Neural progenitor cell (in vitro differentiated cells): ENCODE measurements around the gene SORBS2. TPM values are rescaled to one million over a fixed set of nuclear protein-coding genes. Genes with fewer than 3 reads are reported as not detected.

ENCODE experiments used
- DNase-seq: peaks from one replicate; pipeline ENCODE4 v3.0.0-alpha.2; 2016; ENCODE audit warnings: low spot score
- H2AFZ ChIP-seq: fragments of 200-600 bp; sonication (generic); replicated peaks from 2 replicates; pipeline ENCODE4 v1.6.1; 2016; ENCODE audit warnings: antibody characterized with exemption
- H3F3A ChIP-seq: fragments of 200-600 bp; sonication (generic); 2 replicates; pipeline ENCODE4 v1.6.1; 2016; ENCODE audit warnings: antibody characterized with exemption, low read depth
- H3K27ac ChIP-seq: fragments of 200-600 bp; sonication (generic); 2 replicates; pipeline ENCODE4 v1.5.1; 2016; ENCODE audit warnings: mild to moderate bottlenecking
- H3K27me3 ChIP-seq: fragments of 200-600 bp; sonication (generic); 2 replicates; pipeline ENCODE4 v1.6.1; 2016; ENCODE audit warnings: mild to moderate bottlenecking, moderate library complexity
- H3K36me3 ChIP-seq: fragments of 200-600 bp; sonication (generic); 2 replicates; pipeline ENCODE4 v1.5.1; 2016
- H3K4me1 ChIP-seq: fragments of 200-600 bp; sonication (generic); 2 replicates; pipeline ENCODE4 v1.6.1; 2016; ENCODE audit warnings: mixed run types
- H3K4me2 ChIP-seq: fragments of 200-600 bp; sonication (generic); 2 replicates; pipeline ENCODE4 v1.6.1; 2016
- H3K4me3 ChIP-seq: fragments of 200-600 bp; sonication (generic); 2 replicates; pipeline ENCODE4 v1.5.1; 2016
- H3K79me2 ChIP-seq: fragments of 200-600 bp; sonication (generic); 2 replicates; pipeline ENCODE4 v1.6.1; 2016; ENCODE audit warnings: low read depth
- H3K9ac ChIP-seq: fragments of 200-600 bp; sonication (generic); 2 replicates; pipeline ENCODE4 v1.6.1; 2016
- H3K9me3 ChIP-seq: fragments of 200-600 bp; sonication (generic); 2 replicates; pipeline ENCODE4 v1.5.1; 2016; ENCODE audit warnings: low read depth
- H4K20me1 ChIP-seq: fragments of 200-600 bp; sonication (generic); 2 replicates; pipeline ENCODE4 v1.6.1; 2016; ENCODE audit warnings: low read depth
- H3K27ac Mint-ChIP-seq: 3 replicates; pipeline ENCODE4 v1.8.0; 2021; ENCODE audit warnings: mixed read lengths
- H3K27me3 Mint-ChIP-seq: 2 replicates; pipeline ENCODE4 v1.8.0; 2022; ENCODE audit warnings: low read depth, mild to moderate bottlenecking, inconsistent platforms, moderate library complexity, mixed read lengths; ENCODE audit not compliant: insufficient read depth
- H3K36me3 Mint-ChIP-seq: 3 replicates; pipeline ENCODE4 v1.8.0; 2021; ENCODE audit warnings: mixed read lengths
- H3K4me1 Mint-ChIP-seq: 3 replicates; pipeline ENCODE4 v1.8.0; 2021; ENCODE audit warnings: mixed read lengths
- H3K4me3 Mint-ChIP-seq: 3 replicates; pipeline ENCODE4 v1.8.0; 2021; ENCODE audit warnings: mild to moderate bottlenecking, moderate library complexity, mixed read lengths
- H3K9me3 Mint-ChIP-seq: 3 replicates; pipeline ENCODE4 v1.8.0; 2020; ENCODE audit warnings: mixed read lengths
- EZH2 ChIP-seq: fragments of 200-600 bp; sonication (generic); IDR thresholded peaks from 2 replicates; pipeline ENCODE4 v1.6.1; 2017; ENCODE audit warnings: antibody characterized with exemption, mild to moderate bottlenecking, moderate library complexity
- EZH2phosphoT487 ChIP-seq: fragments of 200-600 bp; sonication (generic); IDR thresholded peaks from 2 replicates; pipeline ENCODE4 v1.6.1; 2017; ENCODE audit warnings: antibody characterized with exemption
- total RNA-seq: library from RNA; depleted of rRNA; stranded (reverse); fragments of >200 nt; gene quantifications from 2 replicates; pipeline ENCODE4 v1.2.3, GENCODE V29; 2015; ENCODE audit warnings: low replicate concordance
- TF ChIP-seq, protein P1 (sequence below): fragments of 200-600 bp; sonication (generic); IDR thresholded peaks from 2 replicates; pipeline ENCODE4 v1.5.1; 2017; ENCODE audit warnings: antibody characterized with exemption, mild to moderate bottlenecking

Gene SORBS2
- total RNA-seq, 1 donor from 2014 or later, result 15.7 TPM

- Histone ChIP-seq H3K4me1 (no peaks in the 10 kb centered on the region), H3F3A (no peaks in the 10 kb centered on the region), H3K27me3 (no peaks in the 10 kb centered on the region), H3K27ac (no peak overlapping the region), H3K36me3 (no peaks in the 10 kb centered on the region), H3K4me2 (no peak overlapping the region), H3K9me3 (no peaks in the 10 kb centered on the region), H3K4me3 (no peak overlapping the region), H3K9ac (no peak overlapping the region), H4K20me1 (no peaks in the 10 kb centered on the region), H3K79me2 (no peaks in the 10 kb centered on the region), H2AFZ (no peak overlapping the region)
- peaks cover 14% of the 10 kb centered on the region for H3K9me3 Mint-ChIP-seq
- H3K27me3 Mint-ChIP-seq, result peaks cover 13% of the 10 kb centered on the region
- no peak overlapping the region for H3K27ac Mint-ChIP-seq
- no peak for DNase-seq
- no peak for TF ChIP-seq EZH2phosphoT487
- TF ChIP-seq, protein P1, sequence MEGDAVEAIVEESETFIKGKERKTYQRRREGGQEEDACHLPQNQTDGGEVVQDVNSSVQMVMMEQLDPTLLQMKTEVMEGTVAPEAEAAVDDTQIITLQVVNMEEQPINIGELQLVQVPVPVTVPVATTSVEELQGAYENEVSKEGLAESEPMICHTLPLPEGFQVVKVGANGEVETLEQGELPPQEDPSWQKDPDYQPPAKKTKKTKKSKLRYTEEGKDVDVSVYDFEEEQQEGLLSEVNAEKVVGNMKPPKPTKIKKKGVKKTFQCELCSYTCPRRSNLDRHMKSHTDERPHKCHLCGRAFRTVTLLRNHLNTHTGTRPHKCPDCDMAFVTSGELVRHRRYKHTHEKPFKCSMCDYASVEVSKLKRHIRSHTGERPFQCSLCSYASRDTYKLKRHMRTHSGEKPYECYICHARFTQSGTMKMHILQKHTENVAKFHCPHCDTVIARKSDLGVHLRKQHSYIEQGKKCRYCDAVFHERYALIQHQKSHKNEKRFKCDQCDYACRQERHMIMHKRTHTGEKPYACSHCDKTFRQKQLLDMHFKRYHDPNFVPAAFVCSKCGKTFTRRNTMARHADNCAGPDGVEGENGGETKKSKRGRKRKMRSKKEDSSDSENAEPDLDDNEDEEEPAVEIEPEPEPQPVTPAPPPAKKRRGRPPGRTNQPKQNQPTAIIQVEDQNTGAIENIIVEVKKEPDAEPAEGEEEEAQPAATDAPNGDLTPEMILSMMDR, result no peak
- TF ChIP-seq EZH2, result no peak
- H3K4me3 Mint-ChIP-seq, result no peak overlapping the region
- no peaks in the 10 kb centered on the region for H3K4me1 Mint-ChIP-seq
- H3K36me3 Mint-ChIP-seq, result peaks cover 3% of the 10 kb centered on the region
Observed at GRCh38 chr4:185846505-185847150, 34.6 kb upstream of the SORBS2 start.

GRCh38 chr4:185845966-185846365 is 34.0 kb upstream of the SORBS2 start:
- no peaks in the 10 kb centered on the region for H3K79me2 ChIP-seq
- peaks cover 13% of the 10 kb centered on the region for H3K9me3 Mint-ChIP-seq
- H4K20me1 ChIP-seq, result no peaks in the 10 kb centered on the region
- H3K9me3 ChIP-seq, result no peaks in the 10 kb centered on the region
- no peaks in the 10 kb centered on the region for H3K36me3 ChIP-seq
- H3K27me3 ChIP-seq, result no peaks in the 10 kb centered on the region
- peaks cover 3% of the 10 kb centered on the region for H3K36me3 Mint-ChIP-seq
- no peak overlapping the region for H3K27ac Mint-ChIP-seq
- no peak overlapping the region for H3K4me3 Mint-ChIP-seq
- no peak overlapping the region for H3K27ac ChIP-seq
- peaks cover 13% of the 10 kb centered on the region for H3K27me3 Mint-ChIP-seq
- no peaks in the 10 kb centered on the region for H3K4me1 Mint-ChIP-seq
- H3K9ac ChIP-seq, result no peak overlapping the region
- no peak overlapping the region for H2AFZ ChIP-seq
- DNase-seq, result no peak
- H3K4me1 ChIP-seq, result no peaks in the 10 kb centered on the region
- no peaks in the 10 kb centered on the region for H3F3A ChIP-seq
- H3K4me2 ChIP-seq, result no peak overlapping the region
- TF ChIP-seq EZH2phosphoT487 (no peak), EZH2 (no peak)
- TF ChIP-seq, protein P1, result no peak
- H3K4me3 ChIP-seq, result no peak overlapping the region

- TF ChIP-seq EZH2phosphoT487 (no peak), EZH2 (no peak)
- TF ChIP-seq, protein P1, result no peak
- Histone ChIP-seq H3K79me2 (no peaks in the 10 kb centered on the region), H3K4me1 (peaks cover 39% of the 10 kb centered on the region), H3K4me3 (no peak overlapping the region), H3K9ac (no peak overlapping the region), H3K36me3 (no peaks in the 10 kb centered on the region), H3K27ac (no peak overlapping the region), H2AFZ (no peak overlapping the region), H3F3A (peaks cover 42% of the 10 kb centered on the region), H4K20me1 (no peaks in the 10 kb centered on the region), H3K27me3 (no peaks in the 10 kb centered on the region), H3K9me3 (no peaks in the 10 kb centered on the region), H3K4me2 (no peak overlapping the region)
- H3K27ac Mint-ChIP-seq, result no peak overlapping the region
- peaks cover 4% of the 10 kb centered on the region for H3K27me3 Mint-ChIP-seq
- H3K36me3 Mint-ChIP-seq, result peaks cover 3% of the 10 kb centered on the region
- no peak overlapping the region for H3K4me3 Mint-ChIP-seq
- peaks cover 11% of the 10 kb centered on the region for H3K9me3 Mint-ChIP-seq
- no peaks in the 10 kb centered on the region for H3K4me1 Mint-ChIP-seq
- DNase-seq, result no peak
Observed at GRCh38 chr4:185841451-185841850, 29.5 kb upstream of the SORBS2 start.
